ENCODE measurements around the gene MTA2. TPM values are rescaled to one million over a fixed set of nuclear protein-coding genes. Genes with fewer than 3 reads are reported as not detected.

MTA2 gene
- total and polyA plus RNA-seq, 2 donors (not counting 1 experiment from before 2014, with no cell fraction given), result 37.2 to 139 TPM

- ChIA-PET CTCF (interaction anchor here (0.8 to 1.6 kb wide), 6 partner anchors 26 to 140 kb away, joined by 3 to 5 read pairs (median 3); partner anchors contain the start of genes MTA2 and TUT1), POLR2A (interaction anchor here (0.5 to 4.7 kb wide), 11 partner anchors 18 to 205 kb away, joined by 3 to 32 read pairs (median 4); partner anchors contain the start of genes C11orf98, CSKMT, LBHD1 and TMEM223)
- H3K4me1 ChIP-seq (ENCODE audit: control insufficient read depth in 2 of 2, insufficient read depth in 2 of 2, low read length in 2 of 2), result peaks cover 14 to 21% of the 10 kb centered on the region in 2 donors
- H3K4me2 ChIP-seq (replicated peaks; ENCODE audit: low read depth, low read length, poor library complexity, severe bottlenecking), result peak within 1 kb of the TSS; percentile 84
- peaks cover 72% of the 10 kb centered on the region for H3K79me2 ChIP-seq (ENCODE audit: control insufficient read depth, insufficient read depth, low read length)
- Mint-ChIP-seq H3K27me3 (no peaks in the 10 kb centered on the region), H3K27ac (peak within 1 kb of the TSS; percentile 95), H3K4me1 (peaks cover 26% of the 10 kb centered on the region), H3K4me3 (peak within 1 kb of the TSS; percentile 97), H3K9me3 (ENCODE audit: insufficient read depth) (no peaks in the 10 kb centered on the region)
- peak within 1 kb of the TSS; percentile 90 for H3K9ac ChIP-seq (ENCODE audit: low read length)
- H2AFZ ChIP-seq (ENCODE audit: insufficient read depth, low read depth, low read length, poor library complexity, severe bottlenecking), result peak within 1 kb of the TSS; percentile 76
- no peaks in the 10 kb centered on the region for H3K9me3 ChIP-seq (ENCODE audit: control extremely low read depth in 1 of 3, control insufficient read depth in 2 of 3, insufficient read depth in 1 of 3, low read length in 2 of 3)
- peaks cover 0 to 40% of the 10 kb centered on the region in 2 experiments for H3K36me3 ChIP-seq (replicated peaks in 1 of 2; ENCODE audit: control extremely low read depth in 1 of 2, control insufficient read depth in 1 of 2, extremely low read depth in 1 of 2, insufficient read depth in 2 of 2, low read length in 1 of 2)
- peak within 1 kb of the TSS; percentile 75 to 89 for H3K27ac ChIP-seq (ENCODE audit: low read length in 2 of 2)
- peak; percentile 99 for ATAC-seq (ENCODE audit: low read depth)
- H3K4me3 ChIP-seq (ENCODE audit: control extremely low read depth in 1 of 5, extremely low read depth in 1 of 5, insufficient read depth in 1 of 5, low read depth in 2 of 5, low read length in 4 of 5), result peak within 1 kb of the TSS; percentile 54 to 98 (median 90)
- no peak for TF ChIP-seq EZH2 (IDR thresholded peaks at IDR 0.05; ENCODE audit: borderline replicate concordance, insufficient read depth, low read depth, low read length, poor library complexity, severe bottlenecking)
- TF ChIP-seq CTCF (IDR thresholded peaks at IDR 0.05), result no peak
- intact Hi-C loops (cut with micrococcal nuclease), result loop anchor here (1.0 to 2.0 kb wide), 9 partner anchors 19 to 186 kb away; partner anchors contain the start of genes C11orf98, CSKMT, EML3 and MTA2
- WGBS (ENCODE audit: insufficient coverage), result 1% methylated on average over 71 of the region's 73 CpGs
- peaks cover 14% of the 10 kb centered on the region for H4K20me1 ChIP-seq (ENCODE audit: control insufficient read depth, insufficient read depth, low read length, poor library complexity, severe bottlenecking)
- DNase-seq, result peak; percentile 97
- no peaks in the 10 kb centered on the region for H3K27me3 ChIP-seq (replicated peaks in 1 of 4; ENCODE audit: control extremely low read depth in 1 of 4, control insufficient read depth in 3 of 4, insufficient read depth in 4 of 4, low read length in 3 of 4)
Measured at GRCh38 chr11:62645946-62646824, 44.5 kb upstream of the MTA2 start, which contains the start of gene GANAB. GANAB (minus strand) TSS chr11:62646613; CDS start chr11:62646599, 14 bp downstream.

All from B cell (primary cell).